Panc1 (cell line): ENCODE measurements around the gene PRDX4. TPM values are rescaled to one million over a fixed set of nuclear protein-coding genes. Genes with fewer than 3 reads are reported as not detected.

Experiments used
- ATAC-seq: fragments of 200-7000 bp; cut with Tn5 transposase; 2 replicates; pipeline ENCODE4 v1.9.1; 2020; ENCODE audit warnings: mild to moderate bottlenecking, moderate library complexity
- BruUV-seq: library from RNA; stranded (reverse); fragments of 400-500 nt; replicated peaks from 2 replicates; lab custom pipeline; 2021; lab: Mats Ljungman, UMichigan
- CTCF ChIA-PET: fragments of 300-600 bp; sonication (Branson Sonifier 250); formaldehyde crosslinking; loops from one replicate; lab custom pipeline; 2022; ENCODE audit warnings: antibody characterized with exemption; lab: Charles Lee
- POLR2A ChIA-PET: fragments of 300-600 bp; sonication (Branson Sonifier 250); formaldehyde crosslinking; loops from one replicate; lab custom pipeline; 2022; ENCODE audit warnings: antibody characterized with exemption; lab: Charles Lee
- DNase-seq: peaks from one replicate; pipeline ENCODE4 v3.0.0-alpha.2; 2010; ENCODE audit warnings: low read depth, low spot score
- H3K27ac ChIP-seq: 2 replicates; pipeline ENCODE4 v1.5.1; 2011; ENCODE audit warnings: mild to moderate bottlenecking, low read length, inconsistent platforms
- H3K27me3 ChIP-seq: fragments of 200-500 bp; sonication (Bioruptor generic); 2 replicates; pipeline ENCODE4 v1.6.0; 2014; ENCODE audit warnings: low read length, inconsistent platforms; ENCODE audit not compliant: control insufficient read depth, insufficient read depth
- H3K36me3 ChIP-seq: fragments of 200-500 bp; sonication (Bioruptor generic); 2 replicates; pipeline ENCODE4 v1.5.1; 2014; ENCODE audit warnings: inconsistent platforms, mild to moderate bottlenecking, low read length, moderate library complexity; ENCODE audit not compliant: control insufficient read depth, insufficient read depth
- H3K4me1 ChIP-seq: 2 replicates; pipeline ENCODE4 v1.5.1; 2011; ENCODE audit warnings: inconsistent platforms, mild to moderate bottlenecking, low read length, moderate library complexity; ENCODE audit not compliant: control insufficient read depth, insufficient read depth
- H3K4me3 ChIP-seq, 2 experiments: 2 replicates each; pipeline ENCODE4 v1.5.1; 2011 to 2012; ENCODE audit warnings: low read depth in 2 of 2, low read length in 2 of 2, mild to moderate bottlenecking in 2 of 2, inconsistent platforms in 1 of 2, moderate library complexity in 1 of 2
- H3K9me3 ChIP-seq: fragments of 200-500 bp; sonication (Bioruptor generic); 2 replicates; pipeline ENCODE4 v1.5.1; 2014; ENCODE audit warnings: low read depth, mild to moderate bottlenecking, inconsistent platforms, low read length, moderate library complexity; ENCODE audit not compliant: control insufficient read depth, insufficient read depth
- POLR2AphosphoS5 ChIP-seq: IDR thresholded peaks from 2 replicates; pipeline ENCODE4 v1.6.1; 2012; ENCODE audit warnings: mild to moderate bottlenecking, low read depth, low read length, moderate library complexity
- REST ChIP-seq, 2 experiments: IDR thresholded peaks; 2 replicates each; pipeline ENCODE4 v1.6.1; 2011 to 2012; ENCODE audit warnings: low read depth in 2 of 2, control low read depth in 1 of 2, low read length in 1 of 2, mild to moderate bottlenecking in 1 of 2, moderate library complexity in 1 of 2; ENCODE audit not compliant: insufficient read depth in 1 of 2
- SIN3A ChIP-seq: IDR thresholded peaks from 2 replicates; pipeline ENCODE4 v1.6.1; 2012; ENCODE audit warnings: low read depth, mild to moderate bottlenecking, low read length, moderate library complexity, borderline replicate concordance; ENCODE audit not compliant: insufficient read depth
- TCF7L2 ChIP-seq: IDR thresholded peaks from 2 replicates; pipeline ENCODE4 v1.6.1; 2011; ENCODE audit warnings: mild to moderate bottlenecking, low read depth, low read length, inconsistent platforms
- in situ Hi-C: cut with HindIII; loops from 2 replicates; pipeline ENCODE4 v1.10.0; 2016; ENCODE audit warnings: low sequenced_read_pairs, low pct_unique_long_range_greater_than_20kb
- intact Hi-C: fragments of 100-400 bp; cut with micrococcal nuclease; formaldehyde crosslinking; loops from one replicate; pipeline ENCODE4 v1.10.0; 2022; ENCODE audit not compliant: unreplicated experiment
- total RNA-seq: library from RNA; stranded (reverse); gene quantifications from one replicate; pipeline ENCODE4 v1.2.1, GENCODE V29; 2021; ENCODE audit not compliant: unreplicated experiment
- TF ChIP-seq, protein P1 (sequence below): fragments of 450-650 bp; IDR thresholded peaks from 2 replicates; pipeline ENCODE4 v1.5.1; 2017; ENCODE audit warnings: mild to moderate bottlenecking

PRDX4 gene
- total RNA-seq, 1 experiment from 2014 or later = 106 TPM

GRCh38 chrX:23727206-23727605, 59.9 kb downstream of the PRDX4 start:
- no peaks in the 10 kb centered on the region for H3K4me1 ChIP-seq
- no peaks in the 10 kb centered on the region for H3K27me3 ChIP-seq
- H3K4me3 ChIP-seq = no peak overlapping the region
- in situ Hi-C loops = no loop called here
- TF ChIP-seq POLR2AphosphoS5 (no peak), REST (IDR thresholded peaks at IDR 0.05; ENCODE audit: insufficient read depth in 1 of 2, low read depth in 2 of 2, low read length in 1 of 2) (no peak), SIN3A (no peak), TCF7L2 (no peak)
- TF ChIP-seq, protein P1, sequence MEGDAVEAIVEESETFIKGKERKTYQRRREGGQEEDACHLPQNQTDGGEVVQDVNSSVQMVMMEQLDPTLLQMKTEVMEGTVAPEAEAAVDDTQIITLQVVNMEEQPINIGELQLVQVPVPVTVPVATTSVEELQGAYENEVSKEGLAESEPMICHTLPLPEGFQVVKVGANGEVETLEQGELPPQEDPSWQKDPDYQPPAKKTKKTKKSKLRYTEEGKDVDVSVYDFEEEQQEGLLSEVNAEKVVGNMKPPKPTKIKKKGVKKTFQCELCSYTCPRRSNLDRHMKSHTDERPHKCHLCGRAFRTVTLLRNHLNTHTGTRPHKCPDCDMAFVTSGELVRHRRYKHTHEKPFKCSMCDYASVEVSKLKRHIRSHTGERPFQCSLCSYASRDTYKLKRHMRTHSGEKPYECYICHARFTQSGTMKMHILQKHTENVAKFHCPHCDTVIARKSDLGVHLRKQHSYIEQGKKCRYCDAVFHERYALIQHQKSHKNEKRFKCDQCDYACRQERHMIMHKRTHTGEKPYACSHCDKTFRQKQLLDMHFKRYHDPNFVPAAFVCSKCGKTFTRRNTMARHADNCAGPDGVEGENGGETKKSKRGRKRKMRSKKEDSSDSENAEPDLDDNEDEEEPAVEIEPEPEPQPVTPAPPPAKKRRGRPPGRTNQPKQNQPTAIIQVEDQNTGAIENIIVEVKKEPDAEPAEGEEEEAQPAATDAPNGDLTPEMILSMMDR = no peak
- ChIA-PET CTCF (no interaction called here), POLR2A (no interaction called here)
- no peak for ATAC-seq
- H3K9me3 ChIP-seq = no peaks in the 10 kb centered on the region
- BruUV-seq = no TSS peak
- H3K27ac ChIP-seq = no peak overlapping the region
- DNase-seq = no peak
- intact Hi-C loops = no loop called here
- H3K36me3 ChIP-seq = peaks cover 2% of the 10 kb centered on the region

GRCh38 chrX:23729214-23729613, 61.9 kb downstream of the PRDX4 start:
- POLR2A ChIA-PET = no interaction called here

More at GRCh38 chrX:23729214-23729613, 61.9 kb downstream of the PRDX4 start:
- in situ Hi-C loops (no loop called here), intact Hi-C loops (no loop called here)
- no TSS peak for BruUV-seq
- no peaks in the 10 kb centered on the region for H3K4me1 ChIP-seq
- TF ChIP-seq, protein P1 = no peak
- TF ChIP-seq TCF7L2 (no peak), SIN3A (no peak)
- no peaks in the 10 kb centered on the region for H3K27me3 ChIP-seq
- CTCF ChIA-PET = no interaction called here
- no peak overlapping the region for H3K4me3 ChIP-seq
- no peak overlapping the region for H3K27ac ChIP-seq
- no peaks in the 10 kb centered on the region for H3K9me3 ChIP-seq
- peaks cover 5% of the 10 kb centered on the region; the same call in 1 of the 2 replicates for H3K36me3 ChIP-seq
- ATAC-seq (no peak), DNase-seq (no peak)
